GM15510 (cell line): Measurements from ENCODE around the gene SPATA2L.
A peak's percentile ranks its signal among the peaks of the same experiment; 100 is the strongest.

Source experiments
- POLR2A ChIP-seq: IDR thresholded peaks from 3 replicates; pipeline ENCODE4 v1.6.1; 2011; ENCODE audit warnings: borderline replicate concordance; ENCODE audit not compliant: insufficient read length; ENCODE audit errors: extremely low read depth

SPATA2L gene

GRCh38 chr16:89687092-89687940 lies 14.2 kb downstream of the SPATA2L start:
- TF ChIP-seq POLR2A, result no peak

GRCh38 chr16:89686520-89687091 lies 14.9 kb downstream of the SPATA2L start, which contains the start of gene CDK10:
Gene CDK10 (plus strand): TSS chr16:89686689. CDS start chr16:89686711, 22 bp downstream.
- TF ChIP-seq POLR2A, result peak; percentile 93

- no peak for TF ChIP-seq POLR2A
Measured at GRCh38 chr16:89685916-89686315, 15.6 kb downstream of the SPATA2L start.

GRCh38 chr16:89678258-89678657 lies 23.2 kb downstream of the SPATA2L start:
- TF ChIP-seq POLR2A, result no peak

GRCh38 chr16:89672177-89672941 lies 29.1 kb downstream of the SPATA2L start:
- TF ChIP-seq POLR2A, result no peak

GRCh38 chr16:89670496-89671431 lies 30.7 kb downstream of the SPATA2L start:
- no peak for TF ChIP-seq POLR2A

- no peak for TF ChIP-seq POLR2A
Measured at GRCh38 chr16:89669755-89670154, 31.8 kb downstream of the SPATA2L start.

- TF ChIP-seq POLR2A, result no peak
Measured at GRCh38 chr16:89668790-89669158, 32.7 kb downstream of the SPATA2L start.

- no peak for TF ChIP-seq POLR2A
Measured at GRCh38 chr16:89667633-89668032, 33.9 kb downstream of the SPATA2L start.

- no peak for TF ChIP-seq POLR2A
Measured at GRCh38 chr16:89661215-89661614, 40.3 kb downstream of the SPATA2L start.

- TF ChIP-seq POLR2A, result no peak
Measured at GRCh38 chr16:89660146-89660545, 41.4 kb downstream of the SPATA2L start.

- TF ChIP-seq POLR2A, result no peak
Measured at GRCh38 chr16:89658221-89658879, 43.2 kb downstream of the SPATA2L start.

- peak; percentile 78 for TF ChIP-seq POLR2A
Measured at GRCh38 chr16:89657442-89658220, 43.9 kb downstream of the SPATA2L start, which contains the start of the genes CHMP1A and SPATA33. Gene CHMP1A (minus strand): TSS chr16:89657708. CDS start chr16:89657588, 120 bp downstream. Gene SPATA33 (plus strand): TSS chr16:89657836. CDS start chr16:89657912, 76 bp downstream.
